GM12872 (cell line): ENCODE data around the gene TMEM92.

Source experiments
- TF ChIP-seq, protein P1 (sequence below): IDR thresholded peaks from 3 replicates; pipeline ENCODE4 v1.5.1; 2011; ENCODE audit warnings: low read depth, mild to moderate bottlenecking, low read length, moderate library complexity; ENCODE audit not compliant: insufficient read depth

The TMEM92 gene

DNA sequence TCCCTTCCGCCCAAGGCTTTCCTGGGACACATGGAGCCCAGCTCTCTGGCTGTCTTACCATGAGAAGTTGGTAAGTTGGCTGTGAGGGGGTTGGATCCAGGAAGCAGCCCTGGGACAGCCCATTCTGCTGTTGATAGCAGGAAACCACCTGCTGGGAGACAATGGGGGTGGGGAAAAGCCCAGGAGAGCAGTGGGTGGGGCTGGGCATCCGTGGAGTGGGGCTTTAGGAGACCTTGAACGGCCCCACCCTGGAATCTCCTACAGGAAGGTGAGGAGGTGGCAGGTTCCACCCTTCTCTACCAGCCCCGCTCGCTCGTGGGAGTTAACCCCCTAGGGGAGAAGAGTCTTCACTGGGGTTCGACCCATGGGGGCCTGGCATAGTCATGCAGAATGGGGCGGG is 5.8 kb downstream of the TMEM92 start:
- TF ChIP-seq, protein P1, sequence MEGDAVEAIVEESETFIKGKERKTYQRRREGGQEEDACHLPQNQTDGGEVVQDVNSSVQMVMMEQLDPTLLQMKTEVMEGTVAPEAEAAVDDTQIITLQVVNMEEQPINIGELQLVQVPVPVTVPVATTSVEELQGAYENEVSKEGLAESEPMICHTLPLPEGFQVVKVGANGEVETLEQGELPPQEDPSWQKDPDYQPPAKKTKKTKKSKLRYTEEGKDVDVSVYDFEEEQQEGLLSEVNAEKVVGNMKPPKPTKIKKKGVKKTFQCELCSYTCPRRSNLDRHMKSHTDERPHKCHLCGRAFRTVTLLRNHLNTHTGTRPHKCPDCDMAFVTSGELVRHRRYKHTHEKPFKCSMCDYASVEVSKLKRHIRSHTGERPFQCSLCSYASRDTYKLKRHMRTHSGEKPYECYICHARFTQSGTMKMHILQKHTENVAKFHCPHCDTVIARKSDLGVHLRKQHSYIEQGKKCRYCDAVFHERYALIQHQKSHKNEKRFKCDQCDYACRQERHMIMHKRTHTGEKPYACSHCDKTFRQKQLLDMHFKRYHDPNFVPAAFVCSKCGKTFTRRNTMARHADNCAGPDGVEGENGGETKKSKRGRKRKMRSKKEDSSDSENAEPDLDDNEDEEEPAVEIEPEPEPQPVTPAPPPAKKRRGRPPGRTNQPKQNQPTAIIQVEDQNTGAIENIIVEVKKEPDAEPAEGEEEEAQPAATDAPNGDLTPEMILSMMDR, result no peak

DNA sequence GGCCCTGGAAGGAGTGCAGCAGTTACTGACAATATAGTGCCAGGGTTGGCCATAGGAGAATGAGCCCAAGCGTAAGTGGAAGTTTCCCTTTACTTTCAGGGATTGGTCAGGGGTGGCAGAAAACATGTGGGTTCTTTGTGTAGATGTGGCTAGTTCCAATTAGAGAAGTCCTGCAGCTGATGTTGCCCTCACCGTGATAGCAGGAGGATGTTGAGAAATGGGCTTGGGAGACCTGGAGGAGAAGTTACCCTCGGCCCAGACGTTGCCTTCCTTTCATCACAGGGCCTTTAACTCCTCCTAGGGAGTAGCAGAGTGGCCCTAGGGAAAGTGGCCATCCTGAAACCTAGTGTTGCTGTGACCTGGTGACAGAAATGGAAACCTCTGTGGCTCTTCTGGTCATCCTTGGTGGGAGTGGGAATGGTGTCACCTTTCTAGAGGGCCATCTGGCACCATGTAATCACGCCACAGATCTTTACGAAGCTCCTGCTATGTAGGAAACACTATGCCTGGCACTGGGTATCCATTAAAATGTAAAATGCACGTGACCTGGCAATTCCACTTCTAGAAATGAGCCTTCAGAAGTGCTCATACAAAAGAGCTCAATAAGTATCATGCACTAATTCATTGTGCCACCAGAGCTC is 6.7 kb downstream of the TMEM92 start:
- TF ChIP-seq, protein P1, result no peak

DNA sequence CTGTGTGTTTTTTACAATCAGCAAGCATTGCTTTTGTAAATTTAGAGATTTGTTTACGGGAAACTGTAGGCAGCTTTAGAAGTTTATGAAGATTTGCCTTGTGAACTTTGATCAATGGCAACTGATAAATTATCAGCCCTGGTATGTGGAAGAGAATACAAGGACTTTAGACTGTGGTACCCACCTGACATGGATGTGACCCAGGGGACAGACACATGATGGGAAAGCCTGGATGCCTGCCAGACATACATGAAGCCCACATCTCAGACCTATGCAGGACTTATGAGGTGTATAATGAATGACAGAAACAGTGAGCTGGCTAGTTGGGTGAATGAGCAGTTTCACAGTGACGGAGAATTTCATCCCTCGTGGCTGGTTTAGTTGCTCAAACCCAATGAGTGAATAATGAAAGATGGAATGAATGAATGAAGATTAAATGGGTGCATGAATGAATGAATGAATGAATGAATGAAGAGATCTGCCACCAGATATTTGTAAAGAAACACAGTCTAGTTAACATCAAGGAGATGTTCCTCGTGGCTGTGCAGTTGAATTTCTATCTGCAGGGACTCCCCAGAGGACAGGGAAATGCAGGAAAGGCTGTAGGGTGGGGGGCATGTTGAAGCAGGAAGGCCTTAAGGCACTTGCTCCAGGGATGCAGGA is 7.6 kb downstream of the TMEM92 start:
- TF ChIP-seq, protein P1, result no peak

DNA sequence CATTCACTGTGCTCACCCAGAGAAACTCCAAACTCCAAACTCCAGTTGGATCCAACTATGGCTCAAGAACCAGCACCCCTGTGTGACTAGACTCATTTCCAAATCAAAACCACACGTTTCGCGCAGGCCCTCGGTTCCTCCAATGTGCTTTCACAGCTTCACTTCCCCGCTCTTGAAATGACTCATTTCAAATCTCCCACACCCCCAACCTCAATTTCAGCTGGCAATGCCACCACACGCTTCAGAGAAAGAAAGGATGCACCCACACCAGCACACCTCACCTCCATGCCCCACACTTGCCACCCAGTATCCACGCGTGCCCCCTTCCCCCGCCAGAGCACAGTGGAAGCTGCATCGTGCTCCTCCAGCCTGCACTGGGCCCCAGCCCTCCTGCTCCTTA is 9.0 kb downstream of the TMEM92 start:
- TF ChIP-seq, protein P1, result no peak

DNA sequence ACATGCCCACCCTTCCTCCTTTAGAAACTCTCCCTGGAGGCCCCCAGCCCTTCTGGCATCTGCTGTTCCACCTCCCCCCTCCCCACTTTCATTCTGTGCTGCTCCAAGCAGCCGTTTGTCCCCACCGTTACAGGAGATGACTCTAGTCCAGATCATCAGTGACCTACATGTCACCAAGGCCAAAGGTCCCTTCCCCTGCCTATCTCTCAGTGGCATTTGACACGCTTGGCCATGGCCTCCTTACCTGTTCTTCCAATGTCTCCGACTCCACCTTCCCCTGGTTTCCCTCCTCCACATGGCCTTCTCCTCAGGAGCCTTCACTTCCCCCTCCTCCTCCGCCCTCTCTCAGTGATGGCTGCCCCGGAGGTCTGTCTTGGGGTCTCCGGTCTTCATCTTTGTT is 9.4 kb downstream of the TMEM92 start:
- TF ChIP-seq, protein P1, result no peak

DNA sequence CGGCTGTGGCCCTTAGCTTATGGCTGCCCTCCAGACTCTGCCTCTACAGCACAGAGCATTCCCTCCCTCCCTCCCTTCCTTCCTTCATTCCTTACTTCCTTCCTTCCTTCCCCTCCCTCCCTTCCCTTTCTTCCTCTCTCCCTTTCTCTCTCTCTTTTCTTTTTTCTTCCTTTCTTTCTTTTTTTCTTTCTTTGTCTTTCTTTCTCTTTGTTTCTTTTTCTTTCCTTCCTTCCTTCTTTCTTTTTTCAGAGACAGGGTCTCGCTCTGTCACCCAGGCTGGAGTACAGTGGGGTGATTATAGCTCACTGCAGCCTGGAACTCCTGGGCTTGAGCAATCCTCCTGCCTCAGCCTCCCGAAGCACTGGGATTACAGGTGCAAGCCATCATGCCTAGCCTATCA is 11.7 kb downstream of the TMEM92 start:
- TF ChIP-seq, protein P1, result no peak

DNA sequence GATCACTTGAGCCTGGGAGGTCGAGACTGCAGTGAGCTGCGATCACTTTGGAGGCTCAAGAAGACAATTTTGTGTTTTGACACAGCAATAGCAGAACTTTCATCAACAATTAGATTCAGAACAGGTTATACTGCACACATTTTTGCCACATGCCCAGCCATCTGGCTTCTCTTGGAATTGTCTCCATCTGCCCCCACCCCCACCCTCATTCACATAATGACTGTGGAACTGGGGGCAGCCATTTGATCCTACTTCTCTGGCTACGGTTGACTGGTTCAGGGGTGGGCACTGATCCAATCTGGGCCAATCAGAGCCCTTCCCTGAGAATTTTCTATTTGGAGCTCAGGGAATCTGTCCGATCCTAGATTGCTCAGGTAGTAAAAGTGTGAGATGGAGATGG is 14.0 kb downstream of the TMEM92 start:
- TF ChIP-seq, protein P1, result no peak
